ENCODE results near the gene CCNK.

The CCNK gene

GRCh38 chr14:99480917-99481744, at the start of gene CCNK:
Gene CCNK (plus strand): TSS chr14:99481409. CDS start chr14:99492678, 11,269 bp downstream.
- DNase-seq (ENCODE audit: insufficient read length, low spot score) (peak; percentile 96), FAIRE-seq (peak; percentile 98)
- TF ChIP-seq POLR2A (IDR thresholded peaks at IDR 0.05; ENCODE audit: low read depth, low read length), result peak; percentile 83

GRCh38 chr14:99431986-99432385, 49.2 kb upstream of the CCNK start:
- TF ChIP-seq POLR2A (IDR thresholded peaks at IDR 0.05; ENCODE audit: low read depth, low read length), result no peak
- FAIRE-seq (no peak), DNase-seq (ENCODE audit: insufficient read length, low spot score) (no peak)

DNA sequence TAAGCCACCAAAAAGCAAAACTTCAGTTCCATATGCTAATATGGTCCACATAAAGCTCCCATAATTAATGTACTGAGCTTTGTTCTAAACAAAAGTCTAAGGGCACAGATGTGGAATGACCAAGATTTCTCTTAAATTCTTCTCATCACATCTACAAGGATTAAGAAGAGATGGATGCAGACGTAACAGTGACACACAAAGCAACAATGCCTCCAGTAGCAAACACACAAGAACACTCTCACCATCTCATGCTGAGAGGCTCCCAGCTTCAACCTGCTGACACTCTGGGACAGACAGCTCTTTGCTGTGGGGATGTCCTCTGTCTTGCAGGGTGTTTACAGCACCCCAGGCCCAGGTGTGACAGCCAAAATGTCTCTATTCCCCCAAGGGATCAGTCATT, 48.7 kb upstream of the CCNK start:
- DNase-seq (ENCODE audit: insufficient read length, low spot score) (no peak), FAIRE-seq (no peak)
- no peak for TF ChIP-seq POLR2A (IDR thresholded peaks at IDR 0.05; ENCODE audit: low read depth, low read length)

GRCh38 chr14:99435327-99435726, 45.9 kb upstream of the CCNK start:
- TF ChIP-seq POLR2A (IDR thresholded peaks at IDR 0.05; ENCODE audit: low read depth, low read length), result no peak
- FAIRE-seq (no peak), DNase-seq (ENCODE audit: insufficient read length, low spot score) (no peak)

GRCh38 chr14:99436247-99437180, 44.7 kb upstream of the CCNK start:
- TF ChIP-seq POLR2A (IDR thresholded peaks at IDR 0.05; ENCODE audit: low read depth, low read length), result no peak
- FAIRE-seq (no peak), DNase-seq (ENCODE audit: insufficient read length, low spot score) (no peak)

GRCh38 chr14:99437706-99438105, 43.5 kb upstream of the CCNK start:
- FAIRE-seq, result no peak
- TF ChIP-seq POLR2A (IDR thresholded peaks at IDR 0.05; ENCODE audit: low read depth, low read length), result no peak
- no peak for DNase-seq (ENCODE audit: insufficient read length, low spot score)

GRCh38 chr14:99440278-99440677, 40.9 kb upstream of the CCNK start:
- TF ChIP-seq POLR2A (IDR thresholded peaks at IDR 0.05; ENCODE audit: low read depth, low read length), result no peak
- DNase-seq (ENCODE audit: insufficient read length, low spot score) (no peak), FAIRE-seq (no peak)

DNA sequence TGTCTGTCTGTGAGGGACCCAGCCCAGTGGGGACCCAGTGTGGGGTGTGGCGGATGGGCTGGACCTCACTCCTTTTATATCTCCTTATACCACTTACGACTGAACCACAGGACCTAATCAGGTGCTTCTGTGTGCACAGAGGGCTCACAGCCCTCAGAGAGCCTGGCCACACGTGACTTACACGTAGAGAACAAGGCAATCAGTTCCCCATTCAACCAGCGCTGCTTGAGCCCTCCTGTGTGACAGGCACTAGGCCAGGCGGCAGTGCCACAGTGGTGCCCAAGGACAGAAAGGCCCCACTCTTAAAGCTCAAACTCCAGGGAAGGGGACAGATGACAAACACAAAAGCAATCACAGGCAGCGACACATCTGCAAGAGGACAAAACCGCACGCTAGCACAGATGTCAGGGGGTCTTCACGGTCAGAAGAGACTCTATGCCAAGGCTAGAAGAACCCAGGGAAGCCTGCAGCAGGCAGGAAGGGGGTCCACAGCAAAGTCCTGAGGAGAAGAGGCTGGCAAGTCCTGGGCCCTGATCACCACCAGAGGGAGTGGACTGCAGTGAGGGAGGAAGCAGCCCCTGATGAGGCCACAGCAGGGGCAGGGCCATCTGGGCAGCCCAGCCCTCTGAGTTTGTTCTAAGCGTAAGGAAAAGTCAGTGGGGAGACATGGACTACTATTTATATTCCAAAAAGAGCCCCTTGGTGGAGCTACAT, 39.9 kb upstream of the CCNK start:
- no peak for TF ChIP-seq POLR2A (IDR thresholded peaks at IDR 0.05; ENCODE audit: low read depth, low read length)
- FAIRE-seq (no peak), DNase-seq (ENCODE audit: insufficient read length, low spot score) (no peak)

DNA sequence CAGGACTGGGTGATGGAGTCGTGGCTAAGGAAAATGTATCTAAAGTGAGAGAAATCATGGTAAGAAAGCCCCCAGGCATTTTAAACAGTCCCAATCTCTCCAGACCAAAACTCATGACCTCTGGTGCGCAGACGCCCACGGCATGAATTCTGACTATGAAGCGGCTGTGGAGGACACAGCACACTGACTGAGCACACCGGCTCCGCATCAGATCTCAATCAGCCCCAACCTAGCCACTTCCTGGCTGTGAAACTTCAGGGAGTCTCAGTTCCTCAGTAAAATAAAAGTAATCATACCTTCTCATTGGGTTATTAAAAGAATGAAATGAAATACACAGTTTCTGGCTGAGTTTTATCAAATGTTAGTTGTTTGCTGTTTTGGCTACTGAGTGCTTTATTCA, 39.3 kb upstream of the CCNK start:
- FAIRE-seq (no peak), DNase-seq (ENCODE audit: insufficient read length, low spot score) (no peak)
- no peak for TF ChIP-seq POLR2A (IDR thresholded peaks at IDR 0.05; ENCODE audit: low read depth, low read length)

DNA sequence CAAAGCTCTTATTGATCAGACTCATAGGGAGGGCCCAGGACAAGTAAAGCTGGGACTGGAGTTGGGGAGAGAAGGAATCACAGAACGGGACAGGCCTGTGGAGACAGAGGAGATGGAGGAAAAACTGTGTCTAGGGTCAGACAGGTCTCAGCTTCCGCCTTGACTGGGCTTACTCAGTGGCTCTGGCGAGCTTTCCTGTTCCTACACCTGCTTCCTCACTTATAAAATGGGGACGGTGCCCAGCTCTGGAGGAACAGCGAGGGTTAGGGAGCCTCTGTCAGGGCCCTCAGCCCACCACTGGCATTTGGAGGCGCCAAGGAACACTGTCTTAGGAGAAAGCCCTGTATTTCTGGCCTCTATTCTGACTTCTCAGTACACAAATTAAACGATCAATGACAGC, 35.3 kb upstream of the CCNK start:
- FAIRE-seq (no peak), DNase-seq (ENCODE audit: insufficient read length, low spot score) (no peak)
- TF ChIP-seq POLR2A (IDR thresholded peaks at IDR 0.05; ENCODE audit: low read depth, low read length), result no peak

DNA sequence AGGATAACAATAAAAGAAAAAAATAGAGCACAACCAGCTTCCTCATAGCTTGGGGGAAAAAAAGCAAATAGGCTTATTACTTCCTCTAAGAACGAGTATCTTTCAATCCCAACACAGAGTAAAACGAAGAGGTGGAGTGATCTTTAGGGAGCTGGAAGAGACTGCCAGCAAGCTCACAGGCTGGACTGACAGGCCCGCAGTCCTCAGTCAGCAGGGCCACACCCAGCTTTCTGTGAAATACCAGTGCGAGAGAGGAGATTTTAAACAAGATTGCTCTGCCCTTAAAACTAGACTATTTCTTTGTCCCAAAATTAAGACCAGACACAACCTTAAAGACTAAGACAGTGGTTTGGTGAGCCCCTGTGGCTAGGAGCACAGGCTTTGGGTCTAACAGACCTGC, 33.5 kb upstream of the CCNK start:
- FAIRE-seq, result no peak

GRCh38 chr14:99450266-99450665, 30.9 kb upstream of the CCNK start:
- FAIRE-seq (no peak), DNase-seq (ENCODE audit: insufficient read length, low spot score) (no peak)
- TF ChIP-seq POLR2A (IDR thresholded peaks at IDR 0.05; ENCODE audit: low read depth, low read length), result no peak

More for the DNA sequence above, 33.5 kb upstream of the CCNK start:
- DNase-seq (ENCODE audit: insufficient read length, low spot score), result no peak
- TF ChIP-seq POLR2A (IDR thresholded peaks at IDR 0.05; ENCODE audit: low read depth, low read length), result no peak

DNA sequence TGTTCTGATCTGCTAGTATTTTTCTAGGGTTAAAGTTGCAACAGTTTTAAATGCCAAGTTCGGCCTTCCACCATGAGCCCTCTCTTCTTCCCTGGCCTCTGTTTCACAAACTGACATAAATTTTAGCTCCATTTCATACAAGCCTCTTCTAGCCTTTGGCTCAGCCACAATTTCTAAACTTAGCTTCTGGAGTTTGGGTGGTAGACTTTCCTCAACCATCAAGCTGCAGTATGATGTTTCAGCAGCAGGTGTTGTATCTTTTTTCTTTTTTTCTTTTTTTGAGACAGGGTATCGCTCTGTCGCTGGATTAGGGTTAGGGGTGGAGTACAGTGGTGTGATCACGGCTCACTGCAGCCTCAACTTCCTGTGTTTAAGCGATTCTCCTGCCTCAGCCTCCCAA, 30.0 kb upstream of the CCNK start:
- no peak for FAIRE-seq

GRCh38 chr14:99452968-99453367, 28.2 kb upstream of the CCNK start:
- FAIRE-seq, result no peak
- no peak for TF ChIP-seq POLR2A (IDR thresholded peaks at IDR 0.05; ENCODE audit: low read depth, low read length)
- no peak for DNase-seq (ENCODE audit: insufficient read length, low spot score)

More for the DNA sequence above, 30.0 kb upstream of the CCNK start:
- no peak for DNase-seq (ENCODE audit: insufficient read length, low spot score)
- TF ChIP-seq POLR2A (IDR thresholded peaks at IDR 0.05; ENCODE audit: low read depth, low read length), result no peak
